A549 (cell line): ENCODE results near the gene PTCH2. TPM values are rescaled to one million over a fixed set of nuclear protein-coding genes. Genes with fewer than 3 reads are reported as not detected.

ENCODE experiments used
- ATAC-seq, 2 experiments: fragments of 200-7000 bp in 1 of 2; fragments of >200 bp in 1 of 2; cut with Nextera tagmentation in 1 of 2; cut with Tn5 transposase in 1 of 2; 3 replicates each; pipeline versions ENCODE4 v1.8.0 to v1.9.1; 2018 to 2020; ENCODE audit warnings: mild to moderate bottlenecking in 1 of 2, moderate library complexity in 1 of 2
- CTCF ChIA-PET: fragments of 300-600 bp; sonication (Branson Sonifier 250); formaldehyde crosslinking; extraction: SDS; loops from one replicate; lab custom pipeline; 2021; ENCODE audit warnings: antibody characterized with exemption, inconsistent platforms; lab: Yijun Ruan, JAX
- POLR2A ChIA-PET: fragments of 350-600 bp; formaldehyde crosslinking; extraction: SDS; loops from one replicate; lab custom pipeline; 2021; ENCODE audit warnings: antibody characterized with exemption, inconsistent platforms; lab: Yijun Ruan, JAX
- DNase-seq, 2 experiments: peaks; one replicate each; pipeline versions ENCODE4 v3.0.0 to v3.0.0-alpha.2; 2011 to 2016; ENCODE audit warnings: low read depth in 1 of 2, low spot score in 1 of 2
- FAIRE-seq: peaks from 2 replicates; lab custom pipeline; 2011; peaks lifted over from hg19 to GRCh38; lab: Jason Lieb, UNC
- H3K27ac ChIP-seq, 2 experiments: fragments of >200 bp; sonication (Bioruptor Twin); formaldehyde crosslinking; 3 replicates each; pipeline ENCODE4 v1.5.1; 2016 to 2017
- H3K4me1 ChIP-seq: fragments of >200 bp; sonication (Bioruptor Twin); formaldehyde crosslinking; 3 replicates; pipeline ENCODE4 v1.6.1; 2016
- H3K4me2 ChIP-seq: fragments of >200 bp; sonication (Bioruptor Twin); formaldehyde crosslinking; 3 replicates; pipeline ENCODE4 v1.6.1; 2016
- H3K4me3 ChIP-seq: fragments of >200 bp; sonication (Bioruptor Twin); formaldehyde crosslinking; 3 replicates; pipeline ENCODE4 v1.5.1; 2016
- H3K9me3 ChIP-seq: fragments of >200 bp; sonication (Bioruptor Twin); formaldehyde crosslinking; 3 replicates; pipeline ENCODE4 v1.6.1; 2016
- CHD4 ChIP-seq: fragments of 200-600 bp; sonication (generic); IDR thresholded peaks from 2 replicates; pipeline ENCODE4 v1.6.1; 2016; ENCODE audit warnings: antibody characterized with exemption, mild to moderate bottlenecking, borderline replicate concordance
- ESRRA ChIP-seq: fragments of 150-350 bp; IDR thresholded peaks from 2 replicates; pipeline ENCODE4 v1.6.1; 2014; ENCODE audit warnings: mild to moderate bottlenecking, low read length, borderline replicate concordance
- FOSB ChIP-seq: fragments of 250-450 bp; sonication (Bioruptor Pico); IDR thresholded peaks from 2 replicates; pipeline ENCODE4 v1.5.0; 2020; ENCODE audit warnings: mild to moderate bottlenecking, moderate library complexity
- FOSL2 ChIP-seq, 2 experiments: fragments of 450-650 bp in 1 of 2; fragments of >200 bp in 1 of 2; sonication (Bioruptor Twin) in 1 of 2; formaldehyde crosslinking; IDR thresholded peaks; 2 replicates each; pipeline versions ENCODE4 v1.5.0 to v1.6.1; 2016 to 2020; ENCODE audit warnings: mild to moderate bottlenecking in 1 of 2, moderate library complexity in 1 of 2
- FOXS1 ChIP-seq: fragments of 250-450 bp; sonication (Bioruptor Pico); IDR thresholded peaks from 2 replicates; pipeline ENCODE4 v1.5.0; 2020; ENCODE audit warnings: mild to moderate bottlenecking, moderate library complexity
- GATA3 ChIP-seq: IDR thresholded peaks from 2 replicates; pipeline ENCODE4 v1.6.1; 2012; ENCODE audit warnings: borderline replicate concordance
- HDAC2 ChIP-seq: fragments of 200-600 bp; sonication (generic); IDR thresholded peaks from 2 replicates; pipeline ENCODE4 v1.6.1; 2016
- HEYL ChIP-seq: fragments of 250-450 bp; sonication (Bioruptor Pico); IDR thresholded peaks from 2 replicates; pipeline ENCODE4 v1.8.0; 2021; ENCODE audit warnings: mild to moderate bottlenecking, moderate library complexity
- HOXA7 ChIP-seq: fragments of 250-450 bp; sonication (Bioruptor Pico); IDR thresholded peaks from 2 replicates; pipeline ENCODE4 v1.5.0; 2020; ENCODE audit warnings: mild to moderate bottlenecking, moderate library complexity
- HOXB13 ChIP-seq: fragments of 250-450 bp; sonication (Bioruptor Pico); IDR thresholded peaks from 2 replicates; pipeline ENCODE4 v1.5.0; 2020; ENCODE audit warnings: low read depth, mild to moderate bottlenecking, moderate library complexity
- JUNB ChIP-seq: fragments of >200 bp; sonication (Bioruptor Twin); formaldehyde crosslinking; IDR thresholded peaks from 2 replicates; pipeline ENCODE4 v1.6.1; 2016
- KDM5A ChIP-seq: fragments of 200-600 bp; sonication (generic); IDR thresholded peaks from 2 replicates; pipeline ENCODE4 v1.6.1; 2016; ENCODE audit warnings: antibody characterized with exemption, mild to moderate bottlenecking
- NFE2L2 ChIP-seq: fragments of 150-350 bp; conservative IDR thresholded peaks from 2 replicates; pipeline ENCODE4 v1.6.1; 2014; ENCODE audit warnings: low read length
- PBX3 ChIP-seq: IDR thresholded peaks from 2 replicates; pipeline ENCODE4 v1.6.1; 2012
- PHF8 ChIP-seq: fragments of 200-600 bp; sonication (generic); IDR thresholded peaks from 2 replicates; pipeline ENCODE4 v1.6.1; 2016; ENCODE audit warnings: low read depth, mild to moderate bottlenecking, antibody characterized with exemption, moderate library complexity, borderline replicate concordance
- POLR2A ChIP-seq: IDR thresholded peaks from 2 replicates; pipeline ENCODE4 v1.6.1; 2012; ENCODE audit warnings: mild to moderate bottlenecking, low read length
- RNF2 ChIP-seq: fragments of 200-600 bp; sonication (generic); IDR thresholded peaks from 2 replicates; pipeline ENCODE4 v1.6.1; 2016; ENCODE audit warnings: low read depth, mild to moderate bottlenecking, antibody characterized with exemption, moderate library complexity, borderline replicate concordance
- SMC3 ChIP-seq: fragments of >200 bp; sonication (Bioruptor Twin); formaldehyde crosslinking; IDR thresholded peaks from 3 replicates; pipeline ENCODE4 v1.6.1; 2018; ENCODE audit warnings: inconsistent platforms
- ZC3H11A ChIP-seq: fragments of 450-650 bp; IDR thresholded peaks from 2 replicates; pipeline ENCODE4 v1.6.1; 2014; ENCODE audit warnings: antibody characterized with exemption, mild to moderate bottlenecking
- ZFP36 ChIP-seq: fragments of 450-650 bp; IDR thresholded peaks from 2 replicates; pipeline ENCODE4 v1.6.1; 2014; ENCODE audit warnings: borderline replicate concordance; ENCODE audit not compliant: partially characterized antibody
- ZNF302 ChIP-seq: fragments of 250-450 bp; sonication (Bioruptor Pico); IDR thresholded peaks from 2 replicates; pipeline ENCODE4 v1.9.0; 2021; ENCODE audit warnings: inconsistent platforms, mild to moderate bottlenecking, moderate library complexity
- ZSCAN20 ChIP-seq: fragments of 250-450 bp; sonication (Bioruptor Pico); IDR thresholded peaks from 2 replicates; pipeline ENCODE4 v1.8.0; 2022; ENCODE audit warnings: mild to moderate bottlenecking, moderate library complexity
- WGBS: methylation state at CpG from one replicate; pipeline ENCODE4 v1.1.6; 2017; ENCODE audit errors: missing lambda C conversion rate; 5-methylcytosine and 5-hydroxymethylcytosine counted together
- polyA plus RNA-seq, 4 experiments: library from polyadenylated mRNA; depleted of rRNA in 3 of 4; stranded (reverse); fragments of >200 nt; fragmentation: RNase III in 1 of 4; extraction: RNeasy Plus Mini Kit Qiagen cat#74134 plus additional on column Dnase treatment in 1 of 4; gene quantifications; 2 replicates in 3 of 4; 3 replicates in 1 of 4; pipeline ENCODE4 v1.2.3, GENCODE V29; 2011 to 2017
- TF ChIP-seq, protein P1 (sequence below): fragments of 150-350 bp; IDR thresholded peaks from 2 replicates; pipeline ENCODE4 v1.6.1; 2014; ENCODE audit warnings: low read depth, mild to moderate bottlenecking, low read length
- TF ChIP-seq, protein P2 (sequence below): fragments of >200 bp; sonication (Bioruptor Twin); formaldehyde crosslinking; IDR thresholded peaks from 2 replicates; pipeline ENCODE4 v1.6.1; 2016

Gene PTCH2
- polyA plus RNA-seq, 2 of the 4 experiments (the other 2 are of a cell fraction) = 0.14 to 0.32 TPM

DNA sequence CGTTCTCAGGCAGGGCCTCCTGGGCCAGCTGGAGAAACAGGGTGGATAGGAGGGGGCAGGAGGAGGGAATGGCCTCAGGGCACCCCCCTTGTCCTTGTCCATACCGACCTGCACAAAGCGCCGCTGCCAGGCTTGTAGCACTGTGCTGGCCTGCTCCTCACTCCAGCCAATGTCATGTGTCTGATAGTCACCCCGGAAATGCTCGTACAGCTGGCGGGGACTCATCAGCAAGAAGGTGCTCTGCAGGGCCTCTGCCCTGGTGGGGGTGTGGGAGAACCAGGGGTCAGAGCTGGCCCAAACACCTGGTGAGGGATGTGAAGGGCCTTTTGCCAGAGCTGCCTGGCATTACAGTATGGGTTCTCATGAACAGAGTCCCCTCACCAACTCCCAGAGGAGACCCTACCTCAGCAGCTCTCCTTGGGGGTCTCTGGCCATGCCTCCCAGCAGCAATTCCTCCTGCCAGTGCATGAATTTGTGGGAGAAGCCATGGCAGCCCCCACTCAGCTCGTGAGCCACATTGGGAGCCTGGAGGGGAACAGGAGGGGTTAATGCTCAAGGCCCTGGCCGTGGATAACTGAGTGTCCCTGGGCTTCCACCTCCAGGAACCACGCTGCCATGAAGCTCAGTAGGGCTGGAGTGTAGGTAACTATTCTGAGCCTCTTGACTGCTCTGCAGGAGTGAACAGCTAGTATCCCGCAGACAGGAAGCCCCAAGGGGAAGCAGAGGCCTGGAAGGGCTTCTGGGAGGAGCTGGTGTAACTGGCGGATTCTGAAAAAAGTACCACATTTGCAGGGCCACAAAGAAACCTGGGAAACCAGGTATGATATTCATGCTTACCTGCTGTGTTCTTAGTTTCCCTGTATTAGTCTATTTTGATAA lies 13.3 kb downstream of the PTCH2 start:
- Histone ChIP-seq H3K9me3 (no peaks in the 10 kb centered on the region), H3K4me3 (no peak overlapping the region), H3K4me1 (no peaks in the 10 kb centered on the region)
- DNase-seq (no peak), ATAC-seq (no peak)
- ChIA-PET CTCF (interaction anchor here (0.6 to 1.9 kb wide), 4 partner anchors 9 to 178 kb away, joined by 3 to 12 read pairs (median 4); no protein-coding TSS in a partner anchor), POLR2A (interaction anchor here (1.2 kb wide), 1 partner anchor 10 kb away, joined by 3 read pairs; no protein-coding TSS in a partner anchor)
- WGBS = 85% methylated on average over 12 of the region's 12 CpGs
- TF ChIP-seq ZSCAN20 (no peak), CHD4 (no peak), NFE2L2 (no peak), FOSL2 (IDR thresholded peaks at IDR 0.05) (no peak), FOSL2 (CRISPR knock-in tag; IDR thresholded peaks at IDR 0.05) (no peak)
- TF ChIP-seq, all 56 proteins: peak for 0
- Histone ChIP-seq H3K27ac (no peak overlapping the region), H3K4me2 (no peak overlapping the region)
- no peak for FAIRE-seq

- no peaks in the 10 kb centered on the region for H3K4me1 ChIP-seq
- ATAC-seq (no peak), DNase-seq (no peak), FAIRE-seq (no peak)
- ChIA-PET POLR2A (no interaction called here), CTCF (interaction anchor here (0.6 to 3.3 kb wide), 2 partner anchors 8 to 179 kb away, joined by 3 to 14 read pairs; no protein-coding TSS in a partner anchor)
- no peaks in the 10 kb centered on the region for H3K9me3 ChIP-seq
- no peak for TF ChIP-seq CHD4
- TF ChIP-seq, protein P1, sequence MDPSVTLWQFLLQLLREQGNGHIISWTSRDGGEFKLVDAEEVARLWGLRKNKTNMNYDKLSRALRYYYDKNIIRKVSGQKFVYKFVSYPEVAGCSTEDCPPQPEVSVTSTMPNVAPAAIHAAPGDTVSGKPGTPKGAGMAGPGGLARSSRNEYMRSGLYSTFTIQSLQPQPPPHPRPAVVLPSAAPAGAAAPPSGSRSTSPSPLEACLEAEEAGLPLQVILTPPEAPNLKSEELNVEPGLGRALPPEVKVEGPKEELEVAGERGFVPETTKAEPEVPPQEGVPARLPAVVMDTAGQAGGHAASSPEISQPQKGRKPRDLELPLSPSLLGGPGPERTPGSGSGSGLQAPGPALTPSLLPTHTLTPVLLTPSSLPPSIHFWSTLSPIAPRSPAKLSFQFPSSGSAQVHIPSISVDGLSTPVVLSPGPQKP = no peak
- no peak for TF ChIP-seq JUNB
- no peak for TF ChIP-seq HDAC2
- no peak for TF ChIP-seq SMC3
- no peak for TF ChIP-seq HOXB13 (CRISPR knock-in tag)
- no peak for TF ChIP-seq ESRRA
- no peak for TF ChIP-seq FOXS1 (CRISPR knock-in tag)
- no peak overlapping the region for H3K27ac ChIP-seq
- WGBS = 89% methylated on average over 8 of the region's 15 CpGs
- no peak overlapping the region for H3K4me2 ChIP-seq
- no peak overlapping the region for H3K4me3 ChIP-seq
Measured at GRCh38 chr1:44828841-44829440, 14.1 kb downstream of the PTCH2 start.

GRCh38 chr1:44828003-44828651 lies 14.9 kb downstream of the PTCH2 start:
- DNase-seq (no peak), ATAC-seq (no peak), FAIRE-seq (no peak)
- H3K4me1 ChIP-seq = no peaks in the 10 kb centered on the region
- no peak overlapping the region for H3K4me2 ChIP-seq
- TF ChIP-seq KDM5A (no peak), ZC3H11A (no peak), FOSL2 (IDR thresholded peaks at IDR 0.05) (no peak), FOSL2 (CRISPR knock-in tag; IDR thresholded peaks at IDR 0.05) (no peak), HEYL (CRISPR knock-in tag) (no peak), ESRRA (no peak), RNF2 (no peak), GATA3 (no peak), HOXB13 (CRISPR knock-in tag) (no peak), FOSB (no peak), PHF8 (no peak), ZFP36 (no peak), SMC3 (no peak), POLR2A (no peak), PBX3 (no peak), HOXA7 (CRISPR knock-in tag) (no peak), NFE2L2 (no peak), JUNB (no peak), ZNF302 (no peak)
- TF ChIP-seq, protein P2, sequence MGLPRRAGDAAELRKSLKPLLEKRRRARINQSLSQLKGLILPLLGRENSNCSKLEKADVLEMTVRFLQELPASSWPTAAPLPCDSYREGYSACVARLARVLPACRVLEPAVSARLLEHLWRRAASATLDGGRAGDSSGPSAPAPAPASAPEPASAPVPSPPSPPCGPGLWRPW = no peak
- no peaks in the 10 kb centered on the region for H3K9me3 ChIP-seq
- no peak overlapping the region for H3K27ac ChIP-seq
- no peak overlapping the region for H3K4me3 ChIP-seq
- ChIA-PET CTCF (interaction anchor here (1.2 to 3.3 kb wide), 2 partner anchors 9 to 80 kb away, joined by 3 to 14 read pairs; no protein-coding TSS in a partner anchor), POLR2A (no interaction called here)
- WGBS = 91% methylated on average over 20 of the region's 21 CpGs
